NCI-H526 (cell line): ENCODE data around the gene SENP2.
"Not testable (repeated sequence)": the region's sequence is repeated elsewhere in the genome, so short reads cannot be mapped to it uniquely, and the experiment has no call there.

Experiments used
- DNase-seq, 2 experiments: peaks; one replicate each; lab custom pipeline; 2025; lab: John Stamatoyannopoulos, UW

Gene SENP2

DNA sequence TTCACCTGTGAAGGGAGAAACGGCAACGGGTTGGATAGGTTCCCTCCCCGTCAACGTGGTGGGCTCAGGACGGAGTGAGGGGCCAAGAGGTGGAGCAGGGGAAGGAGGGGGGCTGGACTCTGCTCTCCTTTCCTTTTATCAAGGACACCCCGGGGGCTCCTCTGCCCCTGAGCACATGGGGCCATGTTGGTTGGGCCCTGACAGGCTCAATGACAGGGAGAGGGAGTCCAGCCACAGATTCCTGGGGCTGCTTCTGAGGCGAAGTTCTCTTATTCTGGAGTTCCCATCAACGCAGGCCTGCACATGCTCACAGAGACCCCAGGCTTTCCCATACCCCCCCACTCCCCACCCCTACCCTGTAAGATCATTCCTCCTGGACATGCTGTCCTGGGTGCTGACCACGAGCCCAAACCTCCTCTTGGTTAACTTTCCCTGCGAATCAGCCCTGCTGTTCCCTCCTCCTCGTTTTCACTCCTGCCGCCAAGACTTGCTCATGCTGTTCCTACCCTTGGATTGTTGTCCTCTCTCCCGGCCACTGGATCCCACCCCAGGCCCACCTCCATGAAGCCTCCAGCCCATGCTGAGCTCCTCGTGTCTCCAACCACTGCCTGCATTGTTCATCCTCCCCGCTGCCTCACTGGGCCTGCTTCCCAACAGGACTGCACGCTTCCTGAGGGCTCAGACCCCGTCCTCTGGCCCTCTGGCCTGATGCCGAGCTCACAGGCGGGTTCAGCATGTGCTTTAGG lies 61.2 kb downstream of the SENP2 start:
- DNase-seq: no peak

DNA sequence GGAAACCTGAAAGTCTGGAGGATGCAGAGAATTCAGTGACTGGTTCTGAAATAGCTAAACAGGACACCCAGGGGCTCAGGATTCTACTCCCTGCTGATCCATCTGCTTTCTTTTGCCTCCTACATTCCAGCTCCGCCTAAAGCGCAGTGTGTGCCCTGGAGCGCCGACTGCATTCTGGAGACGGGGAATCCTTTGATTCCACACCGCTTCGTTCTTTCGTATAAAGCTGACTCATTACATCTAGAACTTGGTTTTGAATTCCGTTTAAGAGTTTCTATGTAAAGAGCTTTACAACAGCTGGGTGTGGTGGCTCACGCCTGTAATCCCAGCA lies 61.8 kb downstream of the SENP2 start:
- no peak for DNase-seq

DNA sequence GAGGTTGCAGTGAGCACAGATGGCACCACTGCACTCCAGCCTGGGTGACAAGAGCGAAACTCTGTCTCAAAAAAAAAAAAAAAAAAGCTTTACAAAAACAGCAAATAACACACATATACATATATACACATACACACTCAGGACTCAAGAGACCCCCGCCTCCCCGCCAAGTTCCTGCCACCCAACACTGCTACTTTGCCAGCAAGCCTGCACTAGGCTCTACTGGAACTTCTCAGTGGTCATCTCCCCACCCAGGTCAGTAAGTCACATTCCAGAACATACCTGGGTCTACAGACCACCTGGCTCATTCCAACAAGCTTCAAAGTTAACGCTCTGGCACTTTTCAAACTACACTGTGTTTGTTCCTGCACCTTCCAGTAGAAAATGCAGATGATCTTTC lies 62.3 kb downstream of the SENP2 start:
- no peak for DNase-seq

DNA sequence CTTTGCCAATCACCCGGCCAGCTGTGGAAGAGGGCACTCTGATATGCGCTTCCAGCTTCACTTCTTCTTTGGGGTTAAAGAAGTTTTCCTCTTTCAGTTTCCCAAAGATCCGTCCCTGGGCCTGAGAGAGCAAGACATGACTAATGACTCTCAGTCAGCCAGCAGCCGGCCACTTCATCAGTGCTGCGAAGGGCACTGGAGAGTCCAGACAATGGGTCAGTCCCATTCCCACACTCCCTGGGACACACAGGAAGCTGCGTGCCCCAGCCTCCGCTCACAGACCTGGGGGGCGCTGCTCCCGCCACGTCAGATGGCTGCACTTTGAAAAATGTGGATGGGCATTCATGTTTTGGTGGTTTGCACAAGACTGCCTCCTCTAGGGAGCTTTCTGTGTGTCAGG lies 63.3 kb downstream of the SENP2 start:
- DNase-seq: no peak

DNA sequence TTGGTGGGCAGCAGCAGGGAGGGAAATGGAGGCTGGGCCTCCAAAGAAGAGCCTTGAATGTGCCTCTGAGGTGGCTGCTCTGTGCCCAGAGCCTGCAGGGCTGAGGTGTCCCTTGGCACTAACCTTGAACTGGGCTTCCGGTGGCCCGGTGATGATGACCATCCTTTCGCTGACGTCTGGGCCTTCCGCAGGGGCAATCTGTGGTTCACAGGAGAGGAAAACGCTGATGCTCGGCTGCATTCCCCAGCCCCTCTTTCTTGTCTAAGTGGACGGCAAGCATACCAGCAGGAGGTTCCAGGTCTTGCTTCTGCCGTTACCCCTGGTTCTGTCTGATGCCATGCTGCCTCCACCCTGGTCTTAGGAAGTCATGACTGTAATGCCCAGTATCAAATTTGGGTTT lies 65.9 kb downstream of the SENP2 start:
- DNase-seq: no peak

DNA sequence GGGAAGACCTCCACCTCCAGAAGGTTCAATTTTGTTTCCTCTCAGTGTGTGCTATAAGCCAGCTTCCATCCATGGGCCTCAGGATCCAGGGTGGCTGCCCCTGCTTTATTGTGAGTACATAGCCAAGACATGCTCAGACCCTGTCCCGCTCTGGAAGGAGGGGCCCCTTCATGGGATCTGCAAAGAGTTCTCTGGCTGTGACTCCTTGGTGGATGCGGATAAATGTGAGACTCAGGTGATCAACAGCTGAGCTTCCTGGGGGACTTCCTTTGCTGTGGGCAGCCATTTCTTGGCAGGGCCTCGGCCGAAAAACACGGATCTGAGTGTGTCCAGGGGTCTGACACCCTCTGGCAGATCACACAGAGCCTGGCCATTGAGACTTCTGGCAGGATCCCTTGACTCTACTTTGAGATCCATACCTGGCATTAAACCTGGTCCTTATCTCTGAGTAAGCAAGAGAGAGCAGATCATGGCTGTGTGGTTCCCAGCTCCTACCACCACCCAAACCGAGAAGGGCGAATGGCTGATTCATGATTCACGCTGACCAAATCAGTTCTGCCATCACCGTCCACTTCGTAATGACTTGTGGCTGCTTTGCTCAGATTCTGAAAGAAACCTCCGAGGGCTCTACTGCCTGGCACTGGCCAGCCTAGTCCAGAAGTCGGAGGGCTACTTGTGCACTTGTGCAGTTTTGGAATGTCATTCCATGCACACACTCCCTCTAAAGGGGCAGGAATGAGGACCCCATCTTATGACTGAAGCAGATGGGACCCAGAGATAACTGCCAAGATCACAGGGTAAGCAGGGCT lies 68.1 kb downstream of the SENP2 start:
- no peak for DNase-seq

DNA sequence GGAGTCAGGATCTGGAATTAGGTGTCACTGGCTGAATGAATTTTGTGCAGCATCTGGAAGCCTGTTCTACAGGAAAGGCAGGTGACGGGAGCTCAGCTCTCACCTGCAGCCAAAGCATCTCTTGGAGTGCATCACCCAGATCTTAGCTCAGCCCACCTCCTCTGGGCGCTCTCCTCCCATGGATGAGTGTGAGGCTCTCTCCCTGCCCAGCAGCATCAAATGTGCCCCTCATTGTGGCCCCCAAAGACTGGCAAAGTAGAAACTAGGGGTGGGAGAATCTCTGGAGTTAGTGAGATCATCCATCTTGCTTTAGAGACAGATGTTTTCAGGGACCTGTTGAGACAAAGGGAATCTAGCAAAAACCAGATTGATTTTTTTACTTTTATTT lies 68.7 kb downstream of the SENP2 start:
- no peak for DNase-seq

DNA sequence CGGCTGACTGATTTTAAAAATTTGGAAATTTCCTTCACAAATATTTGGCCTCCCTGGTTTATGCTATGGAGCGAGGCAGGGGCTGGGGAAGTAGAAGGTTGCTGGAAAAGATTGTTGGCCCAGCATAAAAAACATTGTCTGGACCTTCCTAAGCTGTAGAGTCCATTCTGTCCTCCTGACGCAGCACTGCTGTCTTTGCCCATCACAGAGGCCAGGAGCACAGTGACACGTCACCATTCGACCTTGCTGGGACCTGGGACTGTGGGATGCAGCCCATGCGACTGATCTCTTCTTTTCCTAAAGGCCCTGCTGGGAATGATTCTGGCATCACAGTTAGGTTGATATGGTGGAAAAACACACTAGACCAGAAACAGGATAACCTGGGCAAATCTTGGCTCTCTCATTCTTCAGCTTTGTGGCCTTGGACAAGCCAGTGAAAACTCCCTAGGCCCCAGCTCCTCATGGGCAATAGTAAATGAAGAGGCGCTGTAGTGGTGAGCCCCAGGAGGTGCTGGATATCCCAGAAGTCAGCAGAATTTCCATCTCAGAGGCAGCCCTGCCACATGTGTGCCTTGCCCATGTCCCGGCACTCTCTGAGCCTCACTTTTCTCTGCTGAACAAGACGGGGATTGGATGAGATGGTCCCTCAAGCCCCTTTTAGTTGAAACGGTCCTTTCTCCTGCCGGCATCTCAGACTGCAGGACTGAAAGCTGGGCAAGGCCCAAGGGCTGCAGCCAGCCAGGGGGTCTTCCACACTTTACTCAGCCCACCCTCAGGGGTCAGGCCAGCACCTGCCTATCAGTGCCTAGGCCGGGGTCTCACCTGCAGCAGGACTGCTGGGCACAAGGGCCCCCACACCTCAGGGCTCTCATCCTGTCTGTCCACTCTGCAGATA lies 69.6 kb downstream of the SENP2 start:
- DNase-seq: no peak

DNA sequence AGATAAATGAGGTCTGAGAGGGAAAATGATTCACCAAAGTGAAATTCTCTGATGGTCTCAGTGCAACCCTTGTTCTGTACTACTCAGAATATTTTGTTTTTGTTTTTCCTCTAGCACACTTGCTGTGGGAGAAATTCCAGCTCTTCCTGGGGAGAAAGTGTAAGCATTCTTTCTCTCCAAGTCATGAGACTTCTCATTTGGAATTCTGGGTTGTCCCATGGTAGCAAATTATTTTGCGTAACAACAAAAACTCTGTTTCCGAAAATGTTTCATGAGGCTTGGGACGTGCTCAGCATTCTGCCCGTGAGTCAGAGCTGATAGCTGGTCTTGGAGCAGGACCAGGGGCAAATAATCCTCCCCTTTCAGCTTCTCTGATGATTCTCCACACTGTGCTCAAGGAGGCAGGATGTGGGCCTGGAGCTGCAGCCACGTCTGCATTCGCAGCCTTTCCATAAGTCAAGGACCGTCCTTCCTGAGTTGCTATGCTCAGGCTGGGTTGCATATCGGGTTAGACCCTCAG lies 70.3 kb downstream of the SENP2 start:
- DNase-seq: no peak

DNA sequence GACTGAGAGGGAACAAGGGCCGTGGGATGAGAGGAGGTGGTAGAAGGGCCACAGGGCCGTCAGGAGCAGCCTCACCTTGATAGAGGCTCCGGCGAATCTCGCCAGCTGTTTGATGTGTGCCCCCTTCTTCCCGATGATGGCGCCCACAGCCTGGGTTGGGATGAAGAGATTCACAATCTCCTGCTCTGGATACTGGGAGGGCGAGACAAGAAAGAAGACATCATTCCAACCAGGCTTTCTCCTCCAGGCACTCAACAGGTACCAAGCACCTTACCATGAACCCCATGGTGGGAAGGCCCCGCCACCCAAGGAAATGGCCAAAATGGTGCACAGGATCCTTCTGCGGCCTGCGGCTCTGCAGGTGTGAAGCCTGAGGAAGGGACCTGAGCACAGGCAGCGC lies 71.1 kb downstream of the SENP2 start:
- DNase-seq: no peak

DNA sequence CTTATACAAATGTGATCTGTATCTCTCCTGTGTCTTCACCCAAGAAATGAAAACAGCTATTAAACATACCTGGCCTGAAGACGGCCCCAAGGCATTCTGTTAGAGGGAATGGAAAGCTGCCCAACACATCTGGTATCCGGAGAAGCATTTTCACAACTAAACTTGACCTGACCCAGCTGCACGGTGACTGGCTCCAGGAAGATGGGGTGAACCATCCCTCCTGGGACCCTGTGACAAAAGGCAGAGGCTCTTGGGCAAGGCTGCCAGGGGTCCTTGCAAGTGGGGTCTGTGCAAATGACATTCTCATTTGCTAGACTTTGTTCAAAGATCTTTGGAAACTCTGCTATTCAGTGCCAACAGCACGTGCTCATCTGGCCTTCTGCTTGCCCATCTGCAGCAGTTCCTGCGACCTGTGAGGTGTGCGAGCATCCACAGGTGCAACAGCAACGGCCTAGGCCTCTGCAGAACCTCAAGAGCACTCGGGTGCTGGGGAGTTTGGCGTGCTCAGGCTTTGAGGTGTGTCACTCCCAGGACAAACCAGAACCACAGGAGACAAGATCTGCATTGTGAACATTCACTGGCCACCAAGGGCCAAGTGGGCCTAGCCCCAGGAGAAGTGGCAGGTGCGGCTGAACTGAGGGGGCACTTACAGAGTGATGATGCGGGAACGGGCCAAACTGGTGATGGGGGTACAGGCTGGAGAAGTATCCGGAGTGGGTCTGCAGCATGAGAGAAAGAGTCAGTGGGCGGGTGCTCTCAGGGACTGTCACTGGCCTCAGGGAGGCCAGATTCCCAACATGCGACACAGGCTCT lies 71.8 kb downstream of the SENP2 start:
- no peak for DNase-seq

DNA sequence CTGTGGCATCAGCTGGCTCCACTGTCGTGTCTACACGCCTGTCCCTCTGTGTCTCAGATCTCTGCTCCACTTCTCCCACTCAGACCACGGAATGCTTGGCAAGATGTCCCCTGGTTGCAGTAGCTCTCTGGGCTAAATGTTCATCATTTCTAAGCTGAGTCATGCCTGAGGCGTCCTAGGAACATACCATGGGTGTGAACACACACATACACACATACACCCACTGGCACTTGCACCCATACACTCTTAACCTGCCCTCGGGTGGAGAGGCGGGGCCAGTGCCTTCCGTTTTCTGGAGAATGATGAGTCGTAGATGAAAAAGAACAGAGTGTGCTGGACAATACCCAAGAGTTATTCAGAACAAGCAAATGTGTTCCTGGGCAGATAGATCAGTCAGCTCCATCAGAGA lies 72.4 kb downstream of the SENP2 start:
- DNase-seq: no peak

DNA sequence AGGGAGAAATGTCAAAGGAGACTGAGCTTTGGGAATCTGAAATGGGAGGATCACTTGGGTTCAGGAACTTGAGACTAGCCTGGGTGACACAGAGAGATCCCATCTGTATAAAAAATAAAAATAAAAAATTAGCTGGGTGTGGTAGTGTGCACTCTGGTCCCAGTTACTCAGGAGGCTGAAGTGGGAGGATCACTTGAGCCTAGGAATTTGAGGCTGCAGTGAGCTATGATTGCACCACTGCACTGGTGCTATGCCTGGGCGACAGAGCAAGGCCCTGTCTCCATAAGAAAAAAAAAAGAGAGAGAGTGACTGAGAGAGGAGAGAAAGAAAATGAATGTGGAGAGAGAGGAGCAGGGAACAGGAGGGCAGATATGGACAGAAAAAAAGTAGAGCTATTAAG lies 72.8 kb downstream of the SENP2 start:
- DNase-seq: no peak

DNA sequence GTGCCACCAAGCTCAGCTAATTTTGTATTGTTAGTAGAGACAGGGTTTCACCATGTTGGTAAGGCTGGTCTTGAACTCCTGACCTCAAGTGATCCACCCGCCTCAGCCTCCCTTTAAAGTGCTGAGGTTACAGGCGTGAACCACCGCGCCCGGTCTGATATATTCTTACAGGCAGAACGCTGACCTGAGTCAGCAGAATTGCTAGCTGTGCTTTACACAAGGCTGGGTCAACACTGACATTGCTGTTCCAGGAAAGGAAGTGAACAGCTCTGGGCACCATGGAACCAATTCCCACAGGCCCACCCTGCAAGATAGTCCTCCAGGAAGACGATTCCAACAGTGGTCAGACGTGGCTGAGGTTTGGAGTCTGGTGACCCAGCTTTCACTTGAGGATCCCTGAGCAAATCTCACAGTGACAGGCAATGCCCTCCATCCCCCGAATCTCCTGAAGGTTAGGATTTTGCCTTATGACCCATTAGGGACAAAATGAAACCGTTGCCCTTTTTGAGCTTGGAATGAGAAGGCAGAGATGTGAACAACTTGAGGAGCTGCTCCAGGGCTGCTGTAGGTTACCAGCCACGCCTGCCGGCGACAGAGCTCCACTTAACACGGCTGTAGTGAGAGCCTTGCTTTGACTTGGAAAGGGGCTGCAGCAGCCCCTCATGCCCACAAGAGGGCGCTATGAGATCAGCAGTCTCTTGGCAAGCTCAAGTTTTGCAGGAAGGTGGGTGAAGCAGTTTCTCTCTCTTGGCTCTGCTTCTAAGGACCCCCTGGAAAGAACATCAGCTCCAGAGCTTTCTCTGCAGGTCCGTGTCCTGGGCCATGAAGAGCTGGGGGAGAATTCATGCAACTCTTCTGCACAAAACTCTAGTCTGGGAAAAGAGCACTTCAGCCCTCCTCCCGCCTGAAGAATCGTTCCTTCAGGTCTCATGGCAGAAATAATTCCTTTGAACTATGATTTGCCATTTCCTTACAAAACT lies 74.1 kb downstream of the SENP2 start:
- DNase-seq: peak; percentile 64 to 81

DNA sequence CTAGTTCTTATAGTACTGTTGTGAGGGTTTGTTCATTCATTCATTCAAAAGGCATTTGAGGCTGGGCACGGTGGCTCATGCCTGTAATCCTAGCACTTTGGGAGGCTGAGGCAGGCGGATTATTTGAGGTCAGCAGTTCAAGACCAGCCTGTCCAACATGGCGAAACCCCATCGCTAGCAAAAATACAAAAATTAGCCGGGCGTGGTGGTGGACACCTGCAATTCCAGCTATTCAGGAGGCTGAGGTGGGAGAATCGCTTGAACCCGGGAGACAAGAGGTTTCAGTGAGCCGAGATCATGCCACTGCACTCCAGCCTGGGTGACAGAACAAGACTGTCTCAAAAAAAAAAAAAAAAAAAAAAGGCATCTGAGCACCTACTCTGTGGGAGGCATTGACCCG lies 75.2 kb downstream of the SENP2 start:
- not testable (repeated sequence) for DNase-seq

DNA sequence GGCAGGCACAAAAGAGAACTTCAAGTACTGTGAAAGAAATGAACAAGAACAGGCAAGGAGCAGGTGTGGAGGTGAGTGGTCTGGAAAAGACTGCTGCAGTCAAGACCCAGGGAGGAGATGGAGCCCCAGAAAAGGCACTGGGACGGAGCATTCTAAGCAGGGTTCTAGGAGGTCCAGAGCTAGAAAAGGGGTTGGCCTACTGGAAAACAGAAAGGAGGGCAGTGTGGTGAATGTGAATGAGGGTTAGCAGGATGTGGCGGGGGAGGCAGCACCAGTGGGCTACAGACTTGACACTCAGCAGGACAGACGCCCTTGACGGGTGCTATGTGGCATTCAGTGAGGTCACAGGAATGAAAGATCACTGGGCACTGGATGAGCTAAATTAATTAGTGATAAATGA lies 75.7 kb downstream of the SENP2 start:
- no peak for DNase-seq

DNA sequence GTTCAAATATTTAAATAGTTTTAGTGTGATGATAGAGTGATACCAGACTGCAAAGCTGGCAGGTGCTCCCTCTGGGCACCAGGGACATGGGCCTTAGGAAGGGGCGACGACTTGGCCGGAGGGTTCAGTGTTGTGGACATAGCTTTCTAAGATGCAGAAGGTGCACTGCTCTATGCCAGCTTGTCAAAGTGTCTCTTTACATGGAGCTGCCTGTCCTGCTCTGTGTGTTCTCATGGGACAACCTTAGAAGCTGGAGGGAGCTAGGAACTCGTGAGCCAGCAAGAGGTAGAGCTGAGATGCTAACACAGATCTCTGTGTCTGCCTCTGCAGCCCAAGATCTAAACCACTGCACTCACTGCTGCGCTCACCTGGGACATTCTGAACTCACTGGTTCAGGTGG lies 77.8 kb downstream of the SENP2 start:
- no peak for DNase-seq

DNA sequence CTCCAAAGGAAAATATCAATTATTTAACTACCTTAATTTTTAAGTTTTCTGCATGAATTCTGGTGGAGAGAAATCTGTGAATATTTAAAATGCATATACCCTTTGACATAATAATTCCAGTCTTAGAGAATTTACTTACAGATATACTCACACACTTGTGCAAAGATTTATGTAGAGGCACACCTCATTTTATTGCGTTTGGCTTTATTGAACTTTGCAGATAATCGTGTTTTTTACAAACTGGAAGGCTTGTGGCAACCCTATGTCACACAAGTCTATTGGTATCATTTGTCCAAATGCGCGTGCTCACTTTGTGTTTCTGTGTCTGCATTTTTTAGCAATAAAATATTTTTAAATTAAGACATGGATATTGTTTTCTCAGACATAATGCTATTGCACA lies 81.5 kb downstream of the SENP2 start:
- no peak for DNase-seq

DNA sequence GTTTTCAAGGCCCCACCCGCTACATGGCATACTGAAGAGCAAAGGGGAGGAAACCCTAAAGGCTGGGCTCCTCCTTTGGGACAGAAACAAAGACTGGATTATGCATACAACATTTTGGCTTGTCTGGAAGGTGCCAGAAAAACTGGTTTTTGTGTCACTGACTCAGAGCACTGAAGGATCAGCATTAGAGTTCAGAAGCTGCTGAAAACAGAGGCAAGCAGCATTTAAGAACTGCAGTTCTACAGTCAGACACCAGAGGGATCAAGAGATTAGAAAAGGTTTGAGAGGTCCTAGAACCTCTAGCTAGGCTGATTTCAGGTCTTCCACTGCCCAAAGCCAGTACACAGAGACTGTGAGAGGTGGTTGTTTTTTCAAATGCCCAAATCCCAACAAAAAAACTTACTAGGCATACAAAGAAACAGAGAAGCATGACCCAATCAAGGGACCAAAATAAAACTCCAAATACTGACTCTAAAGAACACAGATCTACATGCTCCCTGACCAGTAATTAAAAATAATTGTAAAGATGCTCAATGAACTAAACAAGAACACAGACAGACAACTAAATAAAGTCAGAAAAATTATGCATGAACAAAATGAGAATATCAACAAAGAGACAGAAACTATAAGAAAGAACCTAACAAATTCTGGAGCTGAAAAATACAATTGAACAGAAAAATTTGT lies 91.2 kb downstream of the SENP2 start:
- peak; percentile 3 to 57 for DNase-seq

DNA sequence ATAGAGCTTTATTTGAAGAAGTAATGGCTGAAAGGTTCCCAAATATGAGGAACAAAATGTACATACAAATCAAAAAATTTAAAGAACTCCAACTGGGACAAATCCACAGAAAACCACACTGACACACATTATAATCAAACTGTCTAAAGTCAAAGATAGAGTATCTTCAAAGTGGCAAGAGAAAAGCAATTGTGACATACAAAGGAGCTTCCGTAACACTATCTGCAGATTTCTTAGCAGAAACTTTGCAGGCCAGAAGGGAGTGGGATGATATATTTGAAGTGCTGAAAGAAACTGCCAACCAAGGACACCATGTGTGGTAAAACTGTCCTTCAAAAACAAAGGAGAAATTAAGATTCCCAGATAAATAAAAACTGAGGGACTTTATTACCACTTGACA lies 91.9 kb downstream of the SENP2 start:
- DNase-seq: no peak
